NCI-H345 (cell line): ENCODE results near the gene VAT1L.

Experiments used
- DNase-seq: peaks from one replicate; lab custom pipeline; 2025; lab: John Stamatoyannopoulos, UW

The VAT1L gene

DNA sequence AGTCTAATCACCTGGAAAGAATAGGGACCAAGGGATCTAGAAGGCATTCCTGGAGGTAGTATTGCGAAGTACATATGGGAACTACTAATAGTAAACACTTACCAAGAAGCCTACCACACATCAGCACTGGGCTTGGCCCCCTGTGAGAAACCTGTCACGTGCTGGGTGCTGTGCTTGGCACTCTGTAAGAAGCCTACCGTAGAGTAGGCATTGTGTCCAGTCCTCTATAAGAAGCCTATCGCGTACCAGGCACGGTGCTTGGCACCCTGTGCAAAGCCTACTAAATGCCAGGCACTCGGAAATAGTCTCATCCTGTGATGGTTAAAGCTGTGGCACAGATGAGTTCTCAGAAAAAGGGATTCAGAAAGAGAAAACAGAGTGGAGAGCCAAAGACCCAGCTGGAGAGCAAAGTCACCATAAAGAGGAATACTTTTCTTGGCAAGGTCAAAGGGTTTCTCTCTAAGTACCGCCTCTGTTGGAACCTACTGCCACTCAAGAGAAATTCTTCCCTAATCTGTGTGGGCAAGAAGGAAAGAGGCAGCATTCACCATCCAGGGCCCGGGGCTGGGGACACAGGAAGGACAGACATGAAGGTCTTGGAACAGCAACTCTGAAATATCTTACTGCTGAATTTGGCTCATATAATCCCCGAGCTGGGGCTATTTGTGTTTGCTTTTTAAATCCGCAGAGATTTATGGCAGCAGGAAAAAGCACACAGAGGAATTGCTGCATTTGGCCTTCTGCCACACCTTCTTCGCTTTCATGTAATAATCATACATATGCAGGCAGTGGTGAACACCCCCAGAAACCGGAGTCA is 81.8 kb downstream of the VAT1L start:
- DNase-seq, result no peak

DNA sequence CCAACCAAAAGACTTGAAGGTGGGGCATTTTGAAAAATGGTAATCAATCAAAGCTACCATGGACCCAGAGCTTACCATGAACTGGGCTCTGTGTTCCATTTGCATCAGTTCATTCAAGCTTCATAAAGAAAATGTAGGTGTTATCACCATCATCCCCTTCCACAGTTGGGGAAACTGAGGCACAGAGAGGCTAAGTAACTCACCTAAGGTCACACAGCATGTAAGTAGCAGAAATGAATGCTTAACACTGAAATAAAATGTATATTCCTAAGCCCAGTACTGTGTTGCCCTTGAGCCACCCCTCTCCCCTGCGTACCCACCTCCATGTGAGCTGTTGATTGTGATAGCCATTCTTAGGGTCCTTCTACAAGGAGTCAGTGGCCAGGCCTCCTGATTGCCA is 83.6 kb downstream of the VAT1L start:
- DNase-seq, result no peak

DNA sequence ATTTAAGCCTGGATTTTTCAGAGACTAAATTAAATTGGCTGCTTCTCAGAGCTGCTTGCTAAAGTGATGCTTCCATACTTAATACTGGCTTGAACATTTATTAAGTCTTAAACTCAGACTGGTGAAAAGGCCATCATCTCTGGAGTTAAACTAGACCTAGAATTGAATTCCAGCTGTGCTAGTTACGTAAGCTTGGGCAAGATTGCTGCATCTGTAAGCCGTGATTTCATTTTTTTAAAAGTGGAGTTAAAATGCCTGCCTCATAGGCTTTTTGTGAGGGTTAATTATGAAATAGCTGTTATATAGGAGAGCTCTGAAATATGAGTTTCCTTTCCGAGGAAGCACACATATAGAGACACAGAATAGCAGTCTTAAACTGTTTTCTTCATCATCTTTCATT is 84.7 kb downstream of the VAT1L start:
- DNase-seq, result no peak

DNA sequence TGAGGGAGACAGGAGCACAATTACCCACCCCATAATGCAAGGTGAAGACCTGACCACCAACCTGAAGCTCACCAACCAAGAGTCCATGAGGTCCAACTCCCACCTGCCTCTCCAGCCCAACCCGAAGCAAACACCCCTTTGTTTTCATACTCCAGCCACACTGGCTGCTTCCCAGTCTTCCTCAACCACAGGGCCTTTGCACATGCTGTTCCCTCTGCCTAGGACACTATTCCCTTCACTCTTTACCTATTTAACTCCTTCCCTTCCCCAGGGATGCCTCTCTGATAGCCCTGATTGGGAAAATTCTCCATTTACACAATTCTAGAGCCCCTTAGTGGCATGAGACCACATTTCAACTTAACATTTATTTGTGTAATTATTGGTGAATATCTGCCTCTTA is 86.0 kb downstream of the VAT1L start:
- no peak for DNase-seq

DNA sequence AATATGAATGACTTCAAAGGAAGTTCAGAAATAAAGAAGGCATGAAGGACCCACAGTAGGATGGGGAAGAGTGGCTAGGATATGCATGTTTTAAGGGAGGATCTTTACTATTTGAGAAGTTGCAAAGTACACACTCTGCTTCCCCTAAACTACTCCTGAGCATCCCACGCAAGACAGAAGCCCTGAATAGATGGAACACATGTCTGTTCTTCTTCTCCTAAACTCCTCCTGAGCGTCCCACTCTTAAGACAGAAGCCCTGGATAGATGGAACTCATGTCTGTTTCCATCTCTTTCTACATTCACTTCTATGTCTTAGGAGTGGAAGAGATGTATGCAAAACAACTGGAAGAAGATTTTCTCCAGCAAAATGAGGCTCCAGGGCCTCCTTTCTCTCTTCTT is 88.4 kb downstream of the VAT1L start:
- no peak for DNase-seq

DNA sequence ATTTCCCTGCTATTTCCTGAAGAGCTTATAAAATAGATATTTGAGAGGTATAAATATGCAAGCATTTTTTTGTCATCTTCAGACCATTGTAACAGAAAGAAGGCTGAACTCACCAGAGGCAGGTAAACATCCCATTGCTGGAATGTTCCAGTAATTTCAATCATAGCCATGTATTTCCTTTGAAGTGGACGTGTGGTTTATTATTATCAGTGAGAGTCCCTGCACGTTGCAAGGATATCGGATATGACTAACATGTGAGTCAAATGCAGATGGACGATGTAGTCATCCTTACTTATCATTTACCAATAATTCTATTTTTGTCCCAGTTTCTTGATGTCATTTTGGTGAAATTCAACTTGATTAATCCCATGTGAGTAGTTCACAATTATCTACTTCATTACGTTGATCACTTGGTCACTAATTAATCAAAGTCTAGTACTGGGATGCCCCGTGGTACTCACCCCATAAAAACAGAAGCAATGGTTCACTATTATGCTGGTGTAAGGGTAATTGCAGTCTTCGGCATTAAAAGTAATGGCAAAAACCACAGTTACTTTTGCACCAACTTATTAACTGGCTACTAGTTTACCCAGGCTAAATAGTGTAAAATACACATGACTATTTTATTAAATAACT is 89.5 kb downstream of the VAT1L start:
- no peak for DNase-seq

DNA sequence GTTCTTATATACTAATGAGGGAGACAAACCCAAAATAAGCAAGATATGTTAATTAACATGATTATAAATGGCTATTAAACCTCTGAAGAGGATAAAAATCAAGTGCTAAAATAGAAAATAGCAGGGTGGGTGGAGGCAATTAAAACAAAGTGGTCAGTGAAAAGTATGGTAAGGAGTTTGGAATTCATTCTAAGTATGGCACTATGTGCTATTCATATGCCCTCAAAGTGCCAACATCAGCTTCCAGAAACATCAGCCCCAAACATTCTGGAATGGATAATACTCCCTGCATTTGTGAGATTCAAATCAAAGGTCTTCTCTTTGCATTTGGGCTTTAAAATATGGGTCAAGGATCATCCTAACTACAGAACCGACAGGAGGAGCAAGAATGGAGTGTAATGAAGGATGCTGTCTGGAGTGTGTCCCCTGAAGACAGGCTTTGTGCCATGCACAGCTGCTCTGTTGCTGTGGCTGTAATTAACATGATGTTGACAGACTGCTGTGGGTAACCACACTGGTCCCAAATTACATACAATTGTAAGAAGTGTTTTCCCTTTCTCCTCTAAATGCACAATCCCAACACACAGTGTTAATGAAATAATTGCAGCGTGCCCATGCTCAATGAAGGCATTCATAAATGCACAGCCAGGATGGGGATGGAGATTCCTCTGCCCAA is 93.1 kb downstream of the VAT1L start:
- no peak for DNase-seq

DNA sequence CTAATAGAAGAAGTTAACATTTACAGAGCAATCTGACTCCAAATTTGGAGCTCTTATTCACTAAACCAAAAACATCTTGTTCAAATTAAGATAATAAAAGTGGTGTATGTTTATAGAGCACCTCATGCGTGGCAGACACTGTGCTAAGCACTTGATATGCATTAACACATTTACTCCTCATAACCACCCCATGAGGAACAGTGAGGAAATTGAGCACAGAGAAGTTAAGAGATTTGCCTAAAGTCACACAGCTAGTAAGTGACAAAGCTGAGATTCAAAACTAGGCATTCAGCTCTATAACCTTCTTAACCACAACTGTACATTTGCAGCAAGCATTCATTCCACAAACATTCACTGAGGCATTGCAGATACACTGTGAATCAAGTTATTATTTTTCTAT is 94.0 kb downstream of the VAT1L start:
- DNase-seq, result no peak

DNA sequence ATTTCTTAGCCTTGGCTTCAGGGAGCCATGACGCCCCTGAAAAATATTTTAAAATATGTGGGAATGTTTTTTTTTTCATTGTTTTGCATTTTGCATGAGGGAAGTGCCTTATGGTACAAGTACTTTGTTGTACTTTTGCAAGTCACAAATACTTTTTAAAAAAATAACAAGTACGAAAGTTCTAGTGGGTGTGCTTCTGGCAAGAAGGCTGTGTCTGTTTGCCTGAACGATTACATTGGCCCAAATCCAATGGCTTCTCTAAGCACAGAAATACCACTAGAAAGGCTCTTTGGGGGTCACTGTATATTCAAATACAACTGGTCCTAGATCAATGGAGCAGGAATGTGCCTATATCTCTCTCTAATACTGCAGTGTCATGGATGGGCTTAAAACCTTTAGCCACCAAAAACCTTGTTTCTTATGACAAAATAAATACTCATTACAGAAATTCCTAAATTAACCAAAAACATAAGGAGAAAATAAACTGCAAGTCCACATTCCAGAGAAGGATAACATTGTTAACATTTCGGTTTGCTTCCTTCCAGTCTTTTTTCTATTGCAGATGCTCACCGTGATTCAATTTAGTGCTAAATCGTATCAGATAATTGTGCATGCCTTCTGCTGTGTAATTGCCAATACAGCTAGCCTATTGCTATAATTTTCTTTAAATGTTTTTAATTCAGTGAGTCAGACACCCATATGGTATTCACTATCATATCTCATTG is 97.4 kb downstream of the VAT1L start:
- DNase-seq, result no peak

DNA sequence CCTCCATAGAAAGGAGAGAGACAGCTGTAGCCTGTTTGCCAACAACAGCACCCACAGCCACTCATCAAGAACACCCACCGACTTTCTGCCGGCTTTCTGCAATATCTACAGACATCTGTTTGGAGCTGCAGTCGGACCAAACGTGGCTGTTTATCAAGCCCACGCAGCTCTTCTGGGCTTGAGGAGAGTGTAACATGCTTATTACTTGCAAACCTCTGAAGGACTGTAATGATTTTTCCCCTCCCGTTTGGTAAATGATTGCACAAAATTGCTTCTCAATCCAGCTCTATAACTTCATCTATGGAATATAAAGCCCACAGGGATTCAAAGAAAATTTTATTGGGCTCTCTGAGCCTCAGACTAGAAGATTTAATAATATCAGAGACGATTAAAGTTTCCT is 100.5 kb downstream of the VAT1L start:
- no peak for DNase-seq

DNA sequence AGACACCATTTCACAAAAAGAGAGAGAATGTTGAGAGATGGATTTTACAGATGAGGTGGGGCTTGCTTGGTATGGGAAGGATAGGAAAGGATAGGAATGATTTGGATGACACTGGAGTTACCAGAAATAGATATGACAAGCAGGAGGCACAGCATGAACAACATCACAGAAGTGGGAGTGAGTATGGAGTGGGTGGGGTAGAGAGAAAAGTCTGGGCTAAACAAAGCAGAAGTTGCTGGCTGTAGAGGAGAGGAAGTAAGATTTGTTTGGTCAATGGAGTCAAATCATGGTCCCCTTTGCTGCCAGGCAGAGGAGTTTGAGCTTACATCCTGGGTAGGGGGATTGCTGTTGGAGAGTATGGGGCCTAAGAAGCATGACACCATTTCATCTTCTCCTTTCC is 101.7 kb downstream of the VAT1L start:
- no peak for DNase-seq

DNA sequence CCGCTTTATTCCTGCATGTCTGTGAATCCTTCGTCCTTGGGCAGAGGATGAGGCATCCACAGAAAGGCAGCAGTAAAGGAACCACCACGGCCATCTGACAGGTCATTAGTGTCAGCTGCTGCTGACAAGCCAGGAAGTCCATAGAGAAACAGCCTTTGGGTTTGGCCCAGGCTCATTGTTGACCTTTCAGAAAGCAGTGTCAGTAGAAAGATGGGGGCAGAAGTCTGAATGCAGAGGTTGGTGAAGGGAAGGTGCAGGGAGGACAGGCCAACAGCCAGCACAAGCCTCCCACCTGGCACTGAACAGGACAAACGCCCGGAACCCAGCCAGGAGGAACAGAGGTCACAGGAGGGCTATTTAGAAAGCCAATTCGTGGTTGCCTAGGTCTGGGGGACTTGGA is 105.8 kb downstream of the VAT1L start:
- DNase-seq, result no peak

DNA sequence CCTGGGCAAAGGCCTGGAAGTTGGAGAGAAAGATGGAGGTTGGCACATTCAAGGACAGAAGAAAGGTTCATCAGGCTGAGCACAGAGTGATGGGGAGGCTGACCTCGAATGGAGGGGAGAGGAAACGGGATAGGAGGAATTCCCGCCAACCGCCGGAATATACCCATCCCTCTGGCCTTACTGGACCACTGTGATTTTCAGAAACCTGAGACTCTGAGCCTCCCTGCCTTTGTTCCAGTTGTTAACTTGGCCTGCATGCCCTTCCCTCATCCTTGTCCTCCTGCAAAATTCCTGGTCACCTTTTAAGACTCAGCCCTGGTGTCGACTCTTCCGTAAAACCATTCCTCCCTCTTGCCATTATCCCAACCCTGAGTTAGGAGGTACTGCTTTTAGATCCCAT is 107.6 kb downstream of the VAT1L start:
- no peak for DNase-seq

DNA sequence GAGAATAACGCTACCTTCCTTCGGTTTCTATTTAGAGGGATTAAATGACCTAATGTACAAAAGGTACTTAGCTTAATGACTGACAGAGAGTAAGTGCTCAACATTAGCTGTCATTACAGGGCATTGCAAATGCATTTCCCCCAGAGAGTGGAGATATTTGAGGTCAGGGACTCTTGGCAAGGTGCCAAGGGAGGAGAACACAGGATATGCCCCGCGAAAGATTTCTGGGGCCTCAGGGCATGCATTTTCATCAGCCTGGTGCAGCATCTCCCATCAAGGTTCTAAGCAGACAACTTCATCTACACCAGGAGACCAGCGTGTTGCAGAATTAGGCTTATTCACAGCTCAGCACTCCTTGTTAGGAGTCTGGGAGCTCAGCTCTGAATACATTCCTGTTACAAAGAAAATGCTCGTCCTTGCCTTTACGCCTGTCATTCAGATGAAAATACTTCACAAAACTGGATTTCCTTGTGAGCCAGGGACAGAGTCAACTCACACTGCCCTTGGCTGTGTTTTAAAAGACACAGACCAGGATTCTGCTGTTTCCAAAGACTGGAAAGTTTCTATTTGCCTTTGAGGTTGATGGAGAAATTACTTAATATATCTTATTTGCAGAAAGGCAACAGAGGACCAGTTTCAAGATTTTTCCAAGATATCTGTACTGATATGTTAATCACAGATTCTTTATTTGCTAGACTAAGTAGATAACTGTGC is 108.2 kb downstream of the VAT1L start:
- DNase-seq, result peak; percentile 49

DNA sequence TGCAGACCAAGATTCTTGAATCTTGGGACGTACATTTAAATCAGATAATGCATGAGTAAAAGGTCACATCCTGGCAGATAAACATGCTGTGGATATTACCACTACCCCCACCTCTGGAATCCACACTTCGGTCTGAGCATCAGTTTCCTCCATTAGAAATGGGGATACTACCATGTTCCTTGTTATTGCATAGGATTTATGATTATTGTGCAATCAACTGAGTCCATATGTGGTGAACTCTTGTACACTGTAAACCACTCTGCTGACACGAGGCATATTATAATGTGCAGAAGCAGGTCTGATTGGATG is 108.7 kb downstream of the VAT1L start:
- DNase-seq, result no peak

DNA sequence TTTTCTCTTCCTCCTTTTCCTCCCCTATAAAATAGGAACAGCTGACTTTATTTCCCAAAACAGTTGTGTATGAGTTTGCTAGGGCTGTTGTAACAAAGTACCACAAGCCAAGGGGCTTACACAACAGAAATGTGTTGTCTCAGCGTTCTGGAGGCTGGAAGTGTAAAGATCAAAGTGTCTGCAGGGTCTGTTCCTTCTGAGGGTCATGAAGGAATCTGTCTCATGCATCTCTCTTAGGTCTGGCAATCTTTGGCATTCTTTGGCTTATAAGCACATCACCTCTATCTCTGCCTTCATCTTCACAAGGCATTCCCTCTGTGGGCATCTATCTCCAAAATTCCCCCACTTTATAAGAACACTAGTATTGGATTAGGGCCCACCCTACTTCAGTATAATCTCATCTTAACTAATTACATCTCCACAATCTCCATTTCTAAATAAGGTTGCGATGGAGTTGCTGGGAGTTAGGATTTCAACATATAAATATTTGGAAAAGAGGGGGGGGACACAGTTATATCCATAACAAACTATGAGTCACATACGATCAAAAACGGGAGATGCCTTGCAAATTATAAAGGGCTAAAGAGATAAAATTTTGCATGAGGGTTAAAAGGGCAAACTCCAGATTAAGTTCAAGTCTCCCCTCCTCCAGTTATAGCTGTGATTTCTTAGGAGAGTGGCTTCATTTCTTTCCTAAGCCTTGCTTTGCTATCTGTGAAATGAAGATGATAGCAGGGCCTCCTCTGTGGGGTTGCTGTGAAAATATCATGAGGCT is 109.7 kb downstream of the VAT1L start:
- DNase-seq, result no peak

DNA sequence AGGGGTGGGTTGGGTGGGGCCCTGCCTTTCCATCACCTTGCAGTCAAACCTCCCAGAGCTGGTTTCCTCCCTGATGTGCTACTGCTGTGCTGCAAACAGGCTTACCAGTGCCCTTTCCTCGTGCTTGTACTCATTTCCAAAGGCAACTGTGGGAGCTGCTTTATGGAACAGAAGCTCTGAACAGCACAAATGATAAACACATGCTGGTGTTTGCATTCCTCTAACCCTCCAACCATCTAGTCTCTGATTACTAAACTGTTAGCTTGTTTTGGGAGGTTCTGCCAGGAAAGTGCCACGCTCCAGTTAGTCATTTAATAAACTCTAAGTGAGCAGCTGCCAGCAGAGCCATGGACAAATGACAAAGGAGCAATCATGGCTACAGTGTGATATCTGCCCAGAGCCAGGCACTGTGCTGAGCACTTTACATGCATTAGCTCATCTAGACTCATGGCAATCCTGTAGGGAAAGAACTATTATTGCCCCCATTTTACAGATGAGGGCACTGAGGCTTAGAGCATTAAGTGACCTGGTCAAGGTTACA is 110.4 kb downstream of the VAT1L start:
- DNase-seq, result peak; percentile 54

DNA sequence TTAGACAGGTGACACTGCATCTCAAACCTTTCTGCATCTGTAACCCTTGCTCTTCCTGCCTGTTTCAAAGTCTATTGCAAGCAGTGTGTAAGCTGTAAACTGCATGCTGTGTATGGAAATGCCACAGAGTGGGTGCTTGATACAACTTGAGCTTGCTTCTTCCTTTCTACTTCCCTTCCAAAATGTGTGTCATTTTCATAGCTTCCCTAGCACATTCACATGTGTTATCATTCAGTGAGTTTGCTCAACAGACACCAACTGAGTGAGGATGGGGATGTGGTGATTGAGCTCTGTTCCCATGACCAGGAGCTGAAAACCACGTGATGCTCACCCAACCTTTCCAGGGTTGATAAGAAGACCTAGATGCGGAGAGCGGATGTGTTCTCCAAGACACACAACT is 111.1 kb downstream of the VAT1L start:
- DNase-seq, result no peak

DNA sequence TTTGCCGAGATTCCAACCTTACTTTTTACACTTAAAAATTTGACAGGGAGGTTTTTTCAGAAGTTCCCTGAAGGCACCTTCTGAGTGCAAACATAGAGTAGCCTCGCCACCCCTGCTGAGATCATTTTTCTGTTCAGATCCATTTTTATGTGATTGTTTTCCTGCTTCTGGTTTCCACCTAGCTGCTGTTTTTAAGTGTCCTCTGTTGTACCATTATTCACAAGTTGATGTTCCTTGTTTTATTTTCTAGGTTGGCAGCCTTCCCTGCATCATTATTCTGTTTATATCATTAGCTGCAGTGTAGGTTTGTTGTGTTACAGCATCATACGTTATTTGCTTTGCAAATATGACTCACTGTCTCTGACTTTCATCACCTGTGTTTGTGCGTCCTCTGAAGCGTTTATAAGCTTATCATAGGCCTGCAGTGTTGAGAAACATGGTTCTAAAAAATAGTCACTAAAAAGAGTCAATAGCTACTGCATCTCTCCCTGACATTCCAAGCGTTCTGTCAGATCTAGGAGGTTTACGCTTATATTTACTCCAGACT is 117.1 kb downstream of the VAT1L start:
- peak; percentile 75 for DNase-seq

DNA sequence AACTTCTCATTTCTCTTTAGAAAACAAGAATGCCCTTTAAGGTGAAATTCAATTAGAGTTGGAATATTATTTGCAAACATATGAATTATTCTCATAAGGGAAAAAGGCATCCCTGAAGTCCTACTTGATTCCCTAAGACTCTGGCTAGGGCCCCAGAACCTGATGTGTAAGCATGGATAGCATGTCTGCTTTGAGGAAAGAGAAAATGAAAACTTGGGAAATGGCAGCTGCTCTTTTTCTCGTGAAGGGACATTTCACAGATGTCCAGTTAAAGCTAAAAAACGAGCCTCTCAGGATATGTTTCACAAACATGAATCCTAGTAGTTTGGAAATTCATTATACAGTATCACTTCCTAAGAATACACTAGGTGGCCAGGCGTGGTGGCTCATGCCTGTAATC is 121.7 kb downstream of the VAT1L start:
- no peak for DNase-seq

DNA sequence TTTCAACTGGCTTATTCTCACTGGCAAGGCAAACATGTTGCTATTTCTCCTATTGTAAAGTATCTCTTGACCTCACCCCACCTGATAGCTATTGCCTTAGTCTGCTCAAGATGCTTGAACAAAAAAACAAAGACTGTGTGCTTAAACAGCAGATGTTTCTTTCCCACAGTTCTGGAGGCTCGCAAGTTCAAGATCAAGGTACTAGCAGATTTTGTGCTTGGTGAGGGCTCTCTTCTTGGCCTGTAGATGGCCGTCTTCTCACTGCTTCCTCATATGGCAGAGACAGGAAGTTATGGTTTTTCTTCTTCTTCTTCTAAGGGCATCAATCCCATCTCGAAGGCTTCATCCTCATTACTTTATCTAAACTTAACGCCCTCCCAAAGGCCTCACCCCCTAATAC is 124.3 kb downstream of the VAT1L start:
- DNase-seq, result no peak
